Calu3 (cell line): ENCODE results near the gene ULK4. TPM values are rescaled to one million over a fixed set of nuclear protein-coding genes. Genes with fewer than 3 reads are reported as not detected.

Experiments used
- BruUV-seq: library from RNA; stranded (reverse); fragments of 400-500 nt; replicated peaks from 2 replicates; lab custom pipeline; 2021; lab: Mats Ljungman, UMichigan
- CTCF ChIA-PET: fragments of 300-600 bp; sonication (Branson Sonifier 250); formaldehyde crosslinking; loops from one replicate; lab custom pipeline; 2022; ENCODE audit warnings: antibody characterized with exemption; lab: Charles Lee
- DNase-seq: peaks from one replicate; pipeline ENCODE4 v3.0.0; 2022
- H3K27ac Mint-ChIP-seq: one replicate; pipeline ENCODE4 v1.8.0; 2022; ENCODE audit warnings: mixed read lengths; ENCODE audit not compliant: unreplicated experiment
- H3K27me3 Mint-ChIP-seq: one replicate; pipeline ENCODE4 v1.8.0; 2022; ENCODE audit warnings: mixed read lengths; ENCODE audit not compliant: unreplicated experiment
- H3K36me3 Mint-ChIP-seq: one replicate; pipeline ENCODE4 v1.8.0; 2022; ENCODE audit warnings: mild to moderate bottlenecking, moderate library complexity, mixed read lengths; ENCODE audit not compliant: insufficient read depth, unreplicated experiment
- H3K4me1 Mint-ChIP-seq: one replicate; pipeline ENCODE4 v1.8.0; 2022; ENCODE audit warnings: mild to moderate bottlenecking, low read depth, mixed read lengths; ENCODE audit not compliant: unreplicated experiment
- H3K4me3 Mint-ChIP-seq: one replicate; pipeline ENCODE4 v1.8.0; 2022; ENCODE audit warnings: mild to moderate bottlenecking, low read depth, moderate library complexity, mixed read lengths; ENCODE audit not compliant: unreplicated experiment
- H3K9me3 Mint-ChIP-seq: one replicate; pipeline ENCODE4 v1.8.0; 2022; ENCODE audit warnings: low read depth, mixed read lengths; ENCODE audit not compliant: unreplicated experiment
- intact Hi-C: fragments of 100-400 bp; cut with micrococcal nuclease; formaldehyde crosslinking; loops from one replicate; pipeline ENCODE4 v1.10.0; 2022; ENCODE audit not compliant: unreplicated experiment
- total RNA-seq: library from RNA; stranded (reverse); gene quantifications from 2 replicates; pipeline ENCODE4 v1.2.3, GENCODE V29; 2022
- TF ChIP-seq, protein P1 (sequence below): fragments of 200-600 bp; IDR thresholded peaks from one replicate; pipeline ENCODE4 v1.8.0; 2022; ENCODE audit warnings: antibody characterized with exemption; ENCODE audit not compliant: unreplicated experiment

Gene ULK4
- total RNA-seq, 1 experiment from 2014 or later, result 8.7 TPM

DNA sequence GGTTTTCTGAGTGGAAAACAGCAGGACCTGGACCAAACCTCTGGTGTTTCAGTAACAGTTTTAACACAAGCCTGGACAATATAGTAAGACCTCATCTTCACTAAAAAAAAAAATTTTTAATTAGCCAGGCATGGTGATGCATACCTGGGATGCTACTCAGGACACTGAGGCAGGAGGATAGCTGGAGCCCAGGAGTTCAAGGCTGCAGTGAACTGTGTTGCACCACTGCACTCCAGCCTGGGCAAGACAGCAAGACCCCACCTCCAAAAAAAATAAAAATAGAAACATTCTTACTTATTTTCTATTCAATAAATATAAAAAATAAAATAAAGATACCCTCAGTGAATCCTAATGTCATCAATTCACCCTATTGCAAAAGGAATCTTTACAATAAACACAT is 21.5 kb downstream of the ULK4 start:
- TF ChIP-seq, protein P1, sequence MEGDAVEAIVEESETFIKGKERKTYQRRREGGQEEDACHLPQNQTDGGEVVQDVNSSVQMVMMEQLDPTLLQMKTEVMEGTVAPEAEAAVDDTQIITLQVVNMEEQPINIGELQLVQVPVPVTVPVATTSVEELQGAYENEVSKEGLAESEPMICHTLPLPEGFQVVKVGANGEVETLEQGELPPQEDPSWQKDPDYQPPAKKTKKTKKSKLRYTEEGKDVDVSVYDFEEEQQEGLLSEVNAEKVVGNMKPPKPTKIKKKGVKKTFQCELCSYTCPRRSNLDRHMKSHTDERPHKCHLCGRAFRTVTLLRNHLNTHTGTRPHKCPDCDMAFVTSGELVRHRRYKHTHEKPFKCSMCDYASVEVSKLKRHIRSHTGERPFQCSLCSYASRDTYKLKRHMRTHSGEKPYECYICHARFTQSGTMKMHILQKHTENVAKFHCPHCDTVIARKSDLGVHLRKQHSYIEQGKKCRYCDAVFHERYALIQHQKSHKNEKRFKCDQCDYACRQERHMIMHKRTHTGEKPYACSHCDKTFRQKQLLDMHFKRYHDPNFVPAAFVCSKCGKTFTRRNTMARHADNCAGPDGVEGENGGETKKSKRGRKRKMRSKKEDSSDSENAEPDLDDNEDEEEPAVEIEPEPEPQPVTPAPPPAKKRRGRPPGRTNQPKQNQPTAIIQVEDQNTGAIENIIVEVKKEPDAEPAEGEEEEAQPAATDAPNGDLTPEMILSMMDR, result no peak
- Mint-ChIP-seq H3K27ac (no peak overlapping the region), H3K4me1 (no peaks in the 10 kb centered on the region), H3K36me3 (no peaks in the 10 kb centered on the region), H3K9me3 (no peaks in the 10 kb centered on the region), H3K27me3 (no peaks in the 10 kb centered on the region), H3K4me3 (no peak overlapping the region)
- CTCF ChIA-PET, result interaction anchor here (0.6 kb wide), 1 partner anchor 59 kb away, joined by 4 read pairs; no protein-coding TSS in a partner anchor
- BruUV-seq, result no TSS peak
- intact Hi-C loops, result no loop called here
- DNase-seq, result no peak

DNA sequence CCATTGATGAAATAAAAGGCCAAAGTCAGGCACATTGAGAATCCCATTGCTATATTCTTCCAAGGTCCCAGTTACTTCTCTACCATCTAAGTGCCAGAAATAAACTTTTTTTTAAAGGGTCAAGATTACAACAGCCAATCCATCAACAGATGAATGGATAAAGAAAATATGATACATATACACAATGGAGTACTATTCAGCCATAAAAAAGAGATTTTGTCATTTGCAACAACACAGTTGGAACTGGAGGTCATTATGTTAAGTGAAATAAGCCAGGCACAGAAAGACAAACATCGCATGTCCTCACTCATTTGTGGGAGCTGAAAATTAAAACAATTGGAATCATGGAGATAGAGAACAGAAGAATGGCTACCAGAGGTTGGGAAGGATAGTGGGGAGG is 25.5 kb downstream of the ULK4 start:
- no peaks in the 10 kb centered on the region for H3K4me1 Mint-ChIP-seq
- no TSS peak for BruUV-seq
- TF ChIP-seq, protein P1, result no peak
- no peaks in the 10 kb centered on the region for H3K9me3 Mint-ChIP-seq
- no peaks in the 10 kb centered on the region for H3K27me3 Mint-ChIP-seq
- CTCF ChIA-PET, result no interaction called here
- no peak overlapping the region for H3K4me3 Mint-ChIP-seq
- no peaks in the 10 kb centered on the region for H3K36me3 Mint-ChIP-seq
- intact Hi-C loops, result no loop called here
- H3K27ac Mint-ChIP-seq, result no peak overlapping the region
- no peak for DNase-seq

DNA sequence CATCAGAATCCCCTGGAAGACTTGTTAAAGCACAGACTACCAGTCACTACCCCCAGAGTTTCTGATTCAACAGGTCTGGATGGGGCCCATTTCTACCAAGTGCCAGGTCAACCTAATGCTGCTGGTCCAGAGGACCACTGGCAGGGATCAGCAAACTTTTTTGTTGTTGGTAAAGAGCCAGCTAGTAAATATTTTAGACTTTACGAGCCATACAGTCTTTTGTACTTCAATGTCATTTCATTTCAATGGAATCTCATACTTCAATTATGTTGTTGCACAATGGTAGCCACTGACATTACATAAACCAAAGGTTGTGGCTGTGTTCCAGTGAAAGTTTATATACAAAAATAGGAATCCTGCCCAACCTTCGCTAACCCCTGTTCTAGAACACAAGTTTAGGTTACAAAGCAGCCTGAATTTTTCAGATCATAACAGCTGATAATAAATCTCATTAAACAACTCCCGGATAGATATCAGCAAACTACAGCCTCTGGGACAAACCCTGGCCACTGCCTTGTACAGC is 28.7 kb downstream of the ULK4 start:
- Mint-ChIP-seq H3K36me3 (no peaks in the 10 kb centered on the region), H3K4me3 (no peak overlapping the region), H3K27ac (no peak overlapping the region), H3K9me3 (no peaks in the 10 kb centered on the region), H3K27me3 (no peaks in the 10 kb centered on the region), H3K4me1 (no peaks in the 10 kb centered on the region)
- intact Hi-C loops, result no loop called here
- no TSS peak for BruUV-seq
- CTCF ChIA-PET, result interaction anchor here (0.6 kb wide), 1 partner anchor 1639 kb away, joined by 3 read pairs; no protein-coding TSS in a partner anchor
- TF ChIP-seq, protein P1, result no peak
- DNase-seq, result no peak

DNA sequence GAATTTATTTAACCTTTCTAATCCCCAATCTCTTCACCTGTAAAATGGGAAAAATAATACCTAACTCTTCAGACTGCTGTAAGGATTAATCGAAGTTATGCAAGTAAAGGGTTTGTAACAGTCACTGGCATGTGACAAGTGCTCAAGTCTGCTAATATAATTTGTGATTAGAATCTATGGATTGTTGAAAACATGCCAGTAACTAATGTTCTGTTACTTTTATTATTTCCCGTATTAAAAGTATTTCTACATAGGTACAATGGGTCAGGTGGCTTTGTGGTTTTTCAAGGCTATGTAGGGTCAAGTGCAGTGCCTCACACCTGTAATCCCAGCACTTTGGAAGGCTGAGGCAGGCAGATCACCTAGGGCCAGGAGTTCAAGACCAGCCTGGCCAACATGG is 29.4 kb downstream of the ULK4 start:
- no peaks in the 10 kb centered on the region for H3K9me3 Mint-ChIP-seq
- no peaks in the 10 kb centered on the region for H3K27me3 Mint-ChIP-seq
- no peak for DNase-seq
- CTCF ChIA-PET, result no interaction called here
- BruUV-seq, result no TSS peak
- TF ChIP-seq, protein P1, result no peak
- intact Hi-C loops, result no loop called here
- no peaks in the 10 kb centered on the region for H3K36me3 Mint-ChIP-seq
- H3K4me3 Mint-ChIP-seq, result no peak overlapping the region
- no peaks in the 10 kb centered on the region for H3K4me1 Mint-ChIP-seq
- H3K27ac Mint-ChIP-seq, result no peak overlapping the region
